Vagina (tissue), 2 donors: ENCODE data around the gene PDXK. TPM values are rescaled to one million over a fixed set of nuclear protein-coding genes. Genes with fewer than 3 reads are reported as not detected.

ENCODE experiments used
- DNase-seq, 2 donors: peaks; one replicate each; pipeline ENCODE4 v3.0.0-alpha.2; 2017; ENCODE audit errors: extremely low spot score in 2 of 2
- H3K27ac ChIP-seq: fragments of 200-600 bp; sonication (generic); one replicate; pipeline ENCODE4 v1.5.1; 2019
- H3K27me3 ChIP-seq: fragments of 200-600 bp; sonication (generic); one replicate; pipeline ENCODE4 v1.5.1; 2019
- H3K36me3 ChIP-seq, 2 donors: fragments of 200-600 bp; sonication (generic); one replicate each; pipeline ENCODE4 v1.5.1; 2017 to 2019
- H3K4me1 ChIP-seq: fragments of 200-600 bp; sonication (generic); one replicate; pipeline ENCODE4 v1.5.1; 2019
- H3K4me3 ChIP-seq, 2 donors: fragments of 200-600 bp; sonication (generic); 1 replicate in 1 of 2; 2 replicates in 1 of 2; pipeline ENCODE4 v1.5.1; 2016 to 2019
- H3K9me3 ChIP-seq: fragments of 200-600 bp; sonication (generic); one replicate; pipeline ENCODE4 v1.5.1; 2019
- POLR2A ChIP-seq, 2 donors: fragments of 450-650 bp; IDR thresholded peaks; one replicate each; pipeline ENCODE4 v1.6.1; 2017; ENCODE audit warnings: antibody characterized with exemption in 2 of 2, mild to moderate bottlenecking in 2 of 2, moderate library complexity in 2 of 2
- POLR2AphosphoS5 ChIP-seq, 2 donors: sonication (generic); formaldehyde crosslinking; IDR thresholded peaks; one replicate each; pipeline ENCODE4 v1.9.0; 2017; ENCODE audit warnings: antibody characterized with exemption in 2 of 2, mild to moderate bottlenecking in 2 of 2, low read depth in 1 of 2; ENCODE audit not compliant: insufficient read depth in 1 of 2
- intact Hi-C: fragments of 100-400 bp; cut with DNase I; formaldehyde crosslinking; loops from one replicate; pipeline ENCODE4 v1.15.1; 2023
- total RNA-seq: library from RNA; depleted of rRNA; stranded (reverse); fragments of >200 nt; gene quantifications from one replicate; pipeline ENCODE4 v1.2.3, GENCODE V29; 2016
- TF ChIP-seq, protein P1 (sequence below), 3 experiments: fragments of 450-650 bp in 2 of 3; fragments of 200-600 bp in 1 of 3; sonication (generic) in 1 of 3; IDR thresholded peaks; one replicate each; pipeline ENCODE4 v1.5.1; 2017 to 2019; ENCODE audit warnings: antibody characterized with exemption in 3 of 3, mild to moderate bottlenecking in 2 of 3, moderate library complexity in 2 of 3

PDXK gene
- total RNA-seq, 1 donor from 2014 or later: 58.7 TPM

GRCh38 chr21:43743947-43744346, 25.0 kb downstream of the PDXK start:
- Histone ChIP-seq H3K9me3 (no peaks in the 10 kb centered on the region), H3K4me1 (peaks cover 6% of the 10 kb centered on the region), H3K36me3 (peaks cover 0 to 49% of the 10 kb centered on the region in 2 donors), H3K27me3 (no peaks in the 10 kb centered on the region), H3K27ac (no peak overlapping the region), H3K4me3 (no peak overlapping the region)
- intact Hi-C loops: no loop called here
- DNase-seq: no peak
- no peak for TF ChIP-seq POLR2A (IDR thresholded peaks at IDR 0.05)
- no peak for TF ChIP-seq POLR2AphosphoS5 (IDR thresholded peaks at IDR 0.05; ENCODE audit: insufficient read depth in 1 of 2, low read depth in 1 of 2)
- TF ChIP-seq, protein P1, sequence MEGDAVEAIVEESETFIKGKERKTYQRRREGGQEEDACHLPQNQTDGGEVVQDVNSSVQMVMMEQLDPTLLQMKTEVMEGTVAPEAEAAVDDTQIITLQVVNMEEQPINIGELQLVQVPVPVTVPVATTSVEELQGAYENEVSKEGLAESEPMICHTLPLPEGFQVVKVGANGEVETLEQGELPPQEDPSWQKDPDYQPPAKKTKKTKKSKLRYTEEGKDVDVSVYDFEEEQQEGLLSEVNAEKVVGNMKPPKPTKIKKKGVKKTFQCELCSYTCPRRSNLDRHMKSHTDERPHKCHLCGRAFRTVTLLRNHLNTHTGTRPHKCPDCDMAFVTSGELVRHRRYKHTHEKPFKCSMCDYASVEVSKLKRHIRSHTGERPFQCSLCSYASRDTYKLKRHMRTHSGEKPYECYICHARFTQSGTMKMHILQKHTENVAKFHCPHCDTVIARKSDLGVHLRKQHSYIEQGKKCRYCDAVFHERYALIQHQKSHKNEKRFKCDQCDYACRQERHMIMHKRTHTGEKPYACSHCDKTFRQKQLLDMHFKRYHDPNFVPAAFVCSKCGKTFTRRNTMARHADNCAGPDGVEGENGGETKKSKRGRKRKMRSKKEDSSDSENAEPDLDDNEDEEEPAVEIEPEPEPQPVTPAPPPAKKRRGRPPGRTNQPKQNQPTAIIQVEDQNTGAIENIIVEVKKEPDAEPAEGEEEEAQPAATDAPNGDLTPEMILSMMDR (IDR thresholded peaks at IDR 0.05): no peak

- Histone ChIP-seq H3K4me1 (peaks cover 6% of the 10 kb centered on the region), H3K27me3 (no peaks in the 10 kb centered on the region), H3K4me3 (no peak overlapping the region), H3K9me3 (no peaks in the 10 kb centered on the region), H3K27ac (no peak overlapping the region), H3K36me3 (peaks cover 0 to 56% of the 10 kb centered on the region in 2 donors)
- no peak for DNase-seq
- intact Hi-C loops: no loop called here
- TF ChIP-seq POLR2AphosphoS5 (IDR thresholded peaks at IDR 0.05; ENCODE audit: insufficient read depth in 1 of 2, low read depth in 1 of 2) (no peak), POLR2A (IDR thresholded peaks at IDR 0.05) (no peak)
- TF ChIP-seq, protein P1 (IDR thresholded peaks at IDR 0.05): no peak
Observed at GRCh38 chr21:43744725-43745124, 25.8 kb downstream of the PDXK start.

DNA sequence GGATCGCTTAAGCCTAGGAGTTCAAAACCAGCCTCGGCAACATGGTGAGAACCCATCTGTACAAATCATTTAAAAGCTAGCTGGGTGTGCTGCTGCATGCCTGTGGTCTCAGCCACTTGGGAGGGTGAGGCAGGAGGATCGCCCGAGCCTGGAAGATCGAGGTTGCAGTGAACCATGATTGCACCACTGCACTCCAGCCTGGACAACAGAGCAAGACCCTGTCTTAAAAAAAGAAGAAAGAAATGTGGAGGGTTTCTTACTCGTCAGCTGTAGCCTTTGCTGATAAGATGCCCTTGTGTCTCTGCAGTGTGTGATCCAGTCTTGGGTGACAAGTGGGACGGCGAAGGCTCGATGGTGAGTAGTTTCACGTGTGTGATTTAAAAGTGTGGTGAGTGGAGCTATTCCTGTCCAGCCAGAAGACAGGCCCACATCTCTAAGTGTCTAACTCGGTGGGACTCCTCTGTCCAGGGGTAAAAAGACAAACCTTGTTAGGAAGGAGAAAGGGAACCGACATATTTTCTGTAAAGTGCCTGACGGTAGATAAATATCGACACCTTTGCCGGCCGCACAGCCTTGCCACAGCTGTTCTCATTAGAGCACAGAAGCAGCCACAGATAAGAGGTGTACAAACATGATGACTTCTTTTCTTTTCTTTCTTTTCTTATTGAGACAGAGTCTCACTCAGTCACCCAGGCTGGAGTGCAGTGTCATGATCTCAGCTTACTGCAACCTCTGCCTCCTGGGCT, 27.0 kb downstream of the PDXK start:
- Histone ChIP-seq H3K27me3 (no peaks in the 10 kb centered on the region), H3K4me3 (no peak overlapping the region), H3K9me3 (no peaks in the 10 kb centered on the region), H3K27ac (no peak overlapping the region), H3K36me3 (peaks cover 0 to 59% of the 10 kb centered on the region in 2 donors), H3K4me1 (peaks cover 6% of the 10 kb centered on the region)
- TF ChIP-seq, protein P1 (IDR thresholded peaks at IDR 0.05): no peak
- TF ChIP-seq POLR2A (IDR thresholded peaks at IDR 0.05) (no peak), POLR2AphosphoS5 (IDR thresholded peaks at IDR 0.05; ENCODE audit: insufficient read depth in 1 of 2, low read depth in 1 of 2) (no peak)
- intact Hi-C loops: no loop called here
- no peak for DNase-seq

DNA sequence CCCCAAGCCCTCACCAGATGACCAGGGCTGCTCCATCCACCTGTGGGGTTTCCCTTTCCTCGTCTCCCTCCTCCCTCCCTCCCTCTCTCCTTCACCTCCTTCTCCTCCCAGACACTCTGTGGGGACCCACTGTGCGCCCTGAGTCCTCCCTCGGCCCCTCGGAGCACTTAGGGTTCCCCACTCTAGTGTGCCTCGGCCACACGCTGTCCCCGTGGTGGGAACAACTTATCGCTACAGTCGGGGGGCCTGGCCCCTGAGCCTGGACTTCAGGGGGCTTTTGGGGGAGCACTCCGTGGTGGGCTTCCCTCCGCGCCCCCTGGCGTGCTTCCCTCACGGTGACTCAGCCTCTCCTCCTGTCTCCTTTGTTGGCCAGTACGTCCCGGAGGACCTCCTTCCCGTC, 29.7 kb downstream of the PDXK start:
- Histone ChIP-seq H3K4me3 (no peak overlapping the region), H3K36me3 (peaks cover 0 to 63% of the 10 kb centered on the region in 2 donors), H3K4me1 (no peaks in the 10 kb centered on the region), H3K27ac (no peak overlapping the region), H3K9me3 (no peaks in the 10 kb centered on the region), H3K27me3 (no peaks in the 10 kb centered on the region)
- intact Hi-C loops: no loop called here
- TF ChIP-seq, protein P1 (IDR thresholded peaks at IDR 0.05): no peak
- TF ChIP-seq POLR2A (IDR thresholded peaks at IDR 0.05) (no peak), POLR2AphosphoS5 (IDR thresholded peaks at IDR 0.05; ENCODE audit: insufficient read depth in 1 of 2, low read depth in 1 of 2) (no peak)
- no peak for DNase-seq

GRCh38 chr21:43749651-43750262, 30.8 kb downstream of the PDXK start:
- H3K9me3 ChIP-seq: no peaks in the 10 kb centered on the region
- intact Hi-C loops: loop anchor here (10.0 kb wide), 1 partner anchor 55 kb away; no protein-coding TSS in a partner anchor
- H3K36me3 ChIP-seq: peaks cover 0 to 62% of the 10 kb centered on the region in 2 donors
- TF ChIP-seq, protein P1 (IDR thresholded peaks at IDR 0.05): no peak
- TF ChIP-seq POLR2A (IDR thresholded peaks at IDR 0.05) (no peak), POLR2AphosphoS5 (IDR thresholded peaks at IDR 0.05; ENCODE audit: insufficient read depth in 1 of 2, low read depth in 1 of 2) (no peak)
- no peak overlapping the region for H3K27ac ChIP-seq
- no peaks in the 10 kb centered on the region for H3K27me3 ChIP-seq
- H3K4me1 ChIP-seq: no peaks in the 10 kb centered on the region
- no peak for DNase-seq
- no peak overlapping the region for H3K4me3 ChIP-seq
